IPS-NIHi7 (cell line): ENCODE data around the gene CDC14A.

Experiments used
- DNase-seq: peaks from one replicate; pipeline ENCODE4 v3.0.0; 2012; ENCODE audit warnings: mixed read lengths; ENCODE audit errors: extremely low spot score

CDC14A gene

GRCh38 chr1:100445565-100445964 lies 93.3 kb downstream of the CDC14A start:
- no peak for DNase-seq

DNA sequence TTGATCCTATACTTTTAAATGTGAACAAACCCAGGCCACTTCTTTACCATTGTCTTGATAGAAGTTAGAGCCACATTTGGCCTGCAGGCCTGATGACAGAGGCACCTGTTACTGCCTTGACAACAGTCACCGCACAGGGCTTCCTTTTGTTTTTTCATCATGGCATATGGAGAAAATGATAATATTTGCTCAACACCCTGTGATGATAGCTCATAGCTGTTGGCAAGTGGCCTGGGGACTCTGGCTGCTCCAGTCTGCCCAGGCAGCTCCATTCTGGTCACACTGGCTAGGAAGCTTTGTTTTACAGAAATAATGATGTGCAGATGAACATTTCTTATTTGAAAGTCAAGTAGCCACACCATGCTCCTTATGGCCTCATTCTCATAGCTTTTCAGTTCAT lies 96.1 kb downstream of the CDC14A start:
- DNase-seq, result no peak

DNA sequence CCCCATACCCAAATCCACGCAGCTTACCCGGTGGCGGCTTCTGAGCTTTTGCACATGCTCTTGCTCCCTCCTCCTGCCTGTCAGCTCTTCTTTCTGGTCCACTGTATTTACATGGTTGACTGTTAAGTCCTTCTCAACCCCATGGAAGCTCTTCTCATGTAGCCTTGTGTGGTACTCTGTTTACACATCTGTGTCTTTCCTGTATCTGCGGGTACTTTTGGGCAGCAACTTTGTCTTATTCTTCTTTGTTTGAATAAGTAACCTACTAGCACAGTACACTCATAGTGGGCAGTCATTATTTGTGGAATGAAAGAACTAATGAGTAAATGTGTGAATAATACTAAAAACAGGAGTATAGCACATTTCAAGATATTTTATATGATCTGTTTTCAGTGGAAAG lies 97.2 kb downstream of the CDC14A start:
- no peak for DNase-seq

- no peak for DNase-seq
Measured at GRCh38 chr1:100452641-100453040, 100.3 kb downstream of the CDC14A start.

DNA sequence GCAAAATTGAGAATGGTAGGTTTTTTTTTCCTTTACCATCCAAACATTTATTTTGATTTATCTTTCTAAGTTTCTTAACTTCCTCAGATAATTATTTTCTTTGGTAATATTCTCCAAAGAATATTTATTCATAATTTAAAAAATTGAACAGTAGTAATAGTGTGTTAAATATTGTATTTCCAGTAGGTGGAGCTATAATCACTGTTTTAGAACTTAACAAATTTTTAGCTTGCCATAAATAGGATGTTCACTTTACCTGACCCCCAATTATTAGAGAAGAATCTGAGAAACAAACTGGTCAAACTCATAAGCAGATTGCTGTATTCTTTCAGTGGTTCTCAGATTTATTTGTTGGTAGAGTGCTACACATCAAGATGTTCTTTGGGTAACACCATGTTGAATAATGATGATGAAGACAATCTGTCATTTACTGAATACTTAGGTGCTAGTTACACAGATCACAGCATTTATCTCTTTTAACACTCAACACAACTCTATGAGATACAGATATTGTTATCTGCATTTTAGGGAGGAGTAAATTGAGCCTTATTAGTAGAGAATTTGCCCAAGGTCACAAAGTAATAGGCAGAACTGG lies 103.3 kb downstream of the CDC14A start:
- no peak for DNase-seq

DNA sequence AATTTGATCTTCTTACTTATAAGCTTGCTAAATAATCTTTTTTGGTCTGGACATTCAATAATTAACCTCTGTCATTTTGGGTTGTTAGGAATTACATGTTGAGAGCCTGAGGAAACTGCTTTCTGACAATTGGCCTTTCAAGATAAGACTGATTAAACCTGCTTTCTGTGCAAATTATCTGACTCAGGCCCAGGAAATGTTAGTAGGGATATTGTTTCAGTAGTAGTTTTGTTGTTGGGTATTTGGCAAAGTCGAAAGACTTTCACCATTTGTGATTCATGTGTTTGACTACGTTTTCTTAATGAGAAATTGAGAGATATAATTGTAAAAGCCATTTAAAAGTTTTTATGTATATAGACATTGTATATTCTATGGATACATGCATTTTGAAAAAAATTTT lies 104.6 kb downstream of the CDC14A start:
- DNase-seq, result no peak

DNA sequence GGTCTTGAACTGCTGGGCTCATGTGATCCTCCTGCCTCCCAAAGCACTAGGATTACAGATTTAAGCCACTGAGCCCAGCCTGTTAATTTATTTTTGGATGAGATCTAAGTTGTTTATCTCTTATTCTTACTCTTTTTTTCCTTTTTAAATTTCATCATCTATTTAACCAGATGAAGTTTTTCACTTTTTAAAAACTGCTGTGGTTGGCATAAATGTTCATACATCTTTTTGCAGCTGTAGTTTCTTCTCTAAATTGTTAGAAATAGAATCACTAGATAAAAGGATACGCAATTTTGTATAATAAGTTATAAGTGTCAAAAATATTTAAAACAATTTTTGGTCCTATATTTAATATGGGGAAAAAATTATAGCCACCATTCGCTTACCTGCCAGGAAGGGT lies 105.4 kb downstream of the CDC14A start:
- DNase-seq, result no peak

DNA sequence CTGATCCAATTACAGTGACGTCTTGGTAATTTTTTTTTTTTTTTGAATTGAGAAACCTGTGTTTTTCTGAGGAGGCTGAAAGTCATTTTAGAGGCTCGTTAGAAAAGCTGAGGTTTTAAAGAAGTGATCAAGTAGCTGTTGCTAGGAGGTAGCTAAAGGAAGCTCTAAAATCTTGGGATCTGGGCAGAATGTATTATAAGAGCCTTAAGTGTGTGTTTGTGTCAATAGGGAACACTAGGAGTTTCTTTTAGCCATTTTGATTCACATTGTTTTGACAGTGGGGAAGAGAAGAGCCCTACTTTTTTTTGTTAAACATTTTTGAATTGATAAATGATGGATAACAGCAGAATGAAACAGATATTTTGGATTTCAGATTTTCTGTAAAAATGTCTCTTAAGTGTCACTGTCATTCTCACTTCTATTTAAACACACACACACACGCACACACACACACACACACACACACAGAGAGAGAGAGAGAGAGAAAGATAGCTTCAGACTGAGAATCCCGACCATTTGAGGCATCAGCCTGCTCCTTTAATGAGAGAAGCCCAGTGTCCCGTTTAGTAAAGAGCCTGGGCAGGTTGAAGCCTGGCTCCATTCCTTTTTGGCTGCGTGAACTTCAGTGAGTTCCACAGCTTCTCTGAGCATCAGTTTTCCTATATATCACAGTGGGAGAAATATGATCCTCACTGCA lies 106.5 kb downstream of the CDC14A start:
- DNase-seq, result peak; percentile 25

- peak; percentile 69 for DNase-seq
Measured at GRCh38 chr1:100459358-100460114, 107.2 kb downstream of the CDC14A start.

- DNase-seq, result peak; percentile 20
Measured at GRCh38 chr1:100461222-100461621, 108.9 kb downstream of the CDC14A start.

DNA sequence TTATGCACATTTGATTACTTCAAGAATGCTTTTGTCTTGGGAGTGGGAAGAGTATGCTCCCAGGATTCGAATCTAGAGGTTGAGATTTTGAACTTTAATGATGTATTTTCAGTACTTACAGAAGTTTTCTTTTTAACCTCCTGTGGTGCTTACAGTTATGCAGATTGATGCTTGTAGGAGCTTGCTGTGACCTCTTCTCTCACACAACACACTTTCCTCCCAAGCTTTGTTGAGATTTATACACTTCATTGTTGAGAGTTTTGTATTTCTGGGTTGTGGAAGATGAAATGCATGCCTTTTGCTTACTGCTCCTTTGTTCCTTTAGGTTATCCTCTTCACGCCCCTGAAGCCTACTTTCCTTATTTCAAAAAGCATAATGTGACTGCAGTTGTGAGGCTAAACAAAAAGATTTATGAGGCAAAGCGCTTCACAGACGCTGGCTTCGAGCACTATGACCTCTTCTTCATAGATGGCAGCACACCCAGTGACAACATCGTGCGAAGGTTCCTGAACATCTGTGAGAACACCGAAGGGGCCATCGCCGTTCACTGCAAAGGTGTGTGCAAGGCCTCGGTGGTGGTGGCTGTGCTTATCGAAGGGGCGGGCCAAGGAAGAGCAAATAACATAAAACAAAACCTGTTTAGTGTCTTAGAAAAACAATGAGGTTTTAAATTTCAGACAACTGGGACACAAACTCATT lies 110.2 kb downstream of the CDC14A start:
- no peak for DNase-seq

DNA sequence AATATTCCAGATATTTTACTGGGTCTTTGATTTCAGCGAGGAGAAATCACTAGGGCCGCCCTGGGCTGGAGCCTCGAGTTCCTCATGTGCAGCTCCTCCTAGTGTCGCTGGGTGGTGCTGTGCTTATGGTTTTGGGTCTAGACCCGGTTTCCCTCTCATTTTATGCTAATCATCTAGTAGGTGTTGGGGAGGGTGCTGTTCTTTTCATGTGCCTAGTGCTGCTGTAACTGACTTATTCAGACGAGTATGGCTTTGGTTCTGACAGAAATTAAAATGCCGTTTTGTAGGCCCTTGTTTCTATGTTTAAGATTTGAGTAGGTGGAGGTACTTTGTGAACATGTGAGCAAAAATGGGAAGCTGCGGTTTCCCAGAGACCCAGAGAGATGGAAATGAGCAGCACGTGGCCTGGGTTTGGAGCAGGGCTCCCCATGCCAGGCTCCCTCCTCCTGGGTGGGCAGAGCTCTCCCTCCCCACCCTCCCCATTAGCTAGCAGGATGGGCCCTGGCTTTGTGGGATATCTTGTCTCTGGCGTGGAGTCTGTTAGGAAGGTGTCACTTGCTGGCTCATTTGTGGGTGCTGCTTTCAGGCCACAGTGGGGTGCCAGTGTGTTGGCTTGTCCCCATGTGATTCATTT lies 111.6 kb downstream of the CDC14A start:
- peak; percentile 81 for DNase-seq

- no peak for DNase-seq
Measured at GRCh38 chr1:100469578-100469977, 117.3 kb downstream of the CDC14A start.

GRCh38 chr1:100474834-100475233 lies 122.5 kb downstream of the CDC14A start:
- no peak for DNase-seq

GRCh38 chr1:100476735-100477290 lies 124.5 kb downstream of the CDC14A start:
- no peak for DNase-seq

- no peak for DNase-seq
Measured at GRCh38 chr1:100478816-100479215, 126.5 kb downstream of the CDC14A start.

DNA sequence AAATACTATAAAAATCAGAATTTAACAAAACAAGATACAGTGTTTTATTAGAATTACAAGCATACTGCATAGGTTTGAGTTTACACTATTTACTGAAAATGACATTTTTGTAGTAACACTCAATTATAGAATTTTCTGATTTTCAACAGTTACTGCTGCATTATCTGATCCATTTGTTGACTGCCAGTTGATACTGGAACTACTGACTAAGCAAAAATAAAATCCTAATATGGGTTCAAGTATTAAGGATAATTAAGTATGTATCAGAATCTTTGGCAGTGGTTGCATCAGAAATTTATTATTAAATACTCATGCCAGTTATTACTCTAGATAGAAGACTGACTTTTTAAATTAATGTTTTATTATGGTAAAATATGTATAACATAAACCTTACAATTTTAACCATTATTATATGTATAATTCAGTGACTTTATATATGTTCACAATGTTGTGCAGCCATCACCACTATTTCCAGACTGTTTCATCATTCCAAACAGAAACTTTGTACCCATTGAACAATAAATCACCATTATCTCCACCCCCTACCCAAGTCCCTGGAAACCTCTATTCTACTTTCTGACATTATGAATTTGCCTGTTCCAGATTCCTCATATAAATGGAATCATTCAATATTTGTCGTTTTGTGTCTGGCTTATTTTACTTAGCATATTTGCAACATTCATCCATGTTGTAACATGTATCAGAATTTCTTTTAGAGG lies 127.5 kb downstream of the CDC14A start:
- DNase-seq, result no peak

- no peak for DNase-seq
Measured at GRCh38 chr1:100481303-100481702, 129.0 kb downstream of the CDC14A start.

GRCh38 chr1:100482167-100482566 lies 129.9 kb downstream of the CDC14A start:
- no peak for DNase-seq

GRCh38 chr1:100482748-100483147 lies 130.4 kb downstream of the CDC14A start:
- DNase-seq, result no peak

- no peak for DNase-seq
Measured at GRCh38 chr1:100483230-100483629, 130.9 kb downstream of the CDC14A start.
